COLO829 (cell line): ENCODE results near the gene MAP2K1.
"Not testable (repeated sequence)": the region's sequence is repeated elsewhere in the genome, so short reads cannot be mapped to it uniquely, and the experiment has no call there.

ENCODE experiments used
- DNase-seq: peaks from one replicate; pipeline ENCODE4 v3.0.0; 2012; ENCODE audit warnings: low spot score

Gene MAP2K1

GRCh38 chr15:66424963-66425612 is 38.4 kb downstream of the MAP2K1 start:
- no peak for DNase-seq

- no peak for DNase-seq
Observed at GRCh38 chr15:66425837-66426236, 39.1 kb downstream of the MAP2K1 start.

- no peak for DNase-seq
Observed at GRCh38 chr15:66429117-66429516, 42.4 kb downstream of the MAP2K1 start.

- DNase-seq = no peak
Observed at GRCh38 chr15:66429546-66429945, 42.8 kb downstream of the MAP2K1 start.

GRCh38 chr15:66430627-66431255 is 44.0 kb downstream of the MAP2K1 start:
- no peak for DNase-seq

GRCh38 chr15:66433726-66434125 is 47.0 kb downstream of the MAP2K1 start:
- no peak for DNase-seq

GRCh38 chr15:66440501-66440900 is 53.8 kb downstream of the MAP2K1 start:
- no peak for DNase-seq

GRCh38 chr15:66452420-66452819 is 65.7 kb downstream of the MAP2K1 start:
- no peak for DNase-seq

GRCh38 chr15:66452971-66453580 is 66.4 kb downstream of the MAP2K1 start:
- DNase-seq = no peak

- no peak for DNase-seq
Observed at GRCh38 chr15:66454143-66454542, 67.4 kb downstream of the MAP2K1 start.

- no peak for DNase-seq
Observed at GRCh38 chr15:66456211-66456610, 69.5 kb downstream of the MAP2K1 start.

- no peak for DNase-seq
Observed at GRCh38 chr15:66459818-66460615, 73.3 kb downstream of the MAP2K1 start.

- not testable (repeated sequence) for DNase-seq
Observed at GRCh38 chr15:66461294-66461693, 74.6 kb downstream of the MAP2K1 start.

- no peak for DNase-seq
Observed at GRCh38 chr15:66461917-66462316, 75.2 kb downstream of the MAP2K1 start.

- no peak for DNase-seq
Observed at GRCh38 chr15:66462627-66463026, 75.9 kb downstream of the MAP2K1 start.

- not testable (repeated sequence) for DNase-seq
Observed at GRCh38 chr15:66465294-66465693, 78.6 kb downstream of the MAP2K1 start.

GRCh38 chr15:66467162-66468040 is 80.7 kb downstream of the MAP2K1 start:
- DNase-seq = not testable (repeated sequence)

- not testable (repeated sequence) for DNase-seq
Observed at GRCh38 chr15:66470825-66471224, 84.1 kb downstream of the MAP2K1 start.

GRCh38 chr15:66472176-66472999 is 85.7 kb downstream of the MAP2K1 start:
- no peak for DNase-seq

GRCh38 chr15:66474135-66474534 is 87.4 kb downstream of the MAP2K1 start:
- DNase-seq = no peak

GRCh38 chr15:66474963-66475362 is 88.3 kb downstream of the MAP2K1 start:
- no peak for DNase-seq
